B cell (primary cell): ENCODE data around the gene TSPAN14. TPM values are rescaled to one million over a fixed set of nuclear protein-coding genes. Genes with fewer than 3 reads are reported as not detected.

Source experiments
- ATAC-seq: fragments of 200-7000 bp; cut with Tn5 transposase; one replicate; pipeline ENCODE4 v1.10.0; 2021; ENCODE audit warnings: low read depth, mild to moderate bottlenecking, moderate number of reproducible peaks, moderate library complexity
- CTCF ChIA-PET: fragments of 350-600 bp; sonication (Branson Sonifier 250); formaldehyde crosslinking; loops from one replicate; lab custom pipeline; 2021; ENCODE audit warnings: antibody characterized with exemption, inconsistent platforms; lab: Charles Lee
- POLR2A ChIA-PET: fragments of 350-600 bp; sonication (Branson Sonifier 250); formaldehyde crosslinking; loops from one replicate; lab custom pipeline; 2021; ENCODE audit warnings: antibody characterized with exemption; lab: Charles Lee
- DNase-seq: peaks from one replicate; pipeline ENCODE4 v3.0.0; 2013
- H2AFZ ChIP-seq: 2 replicates; pipeline ENCODE4 v1.6.1; 2012; ENCODE audit warnings: mild to moderate bottlenecking, low read depth, low read length; ENCODE audit not compliant: insufficient read depth, poor library complexity, severe bottlenecking
- H3K27ac ChIP-seq, 2 donors: 1 replicate in 1 of 2; 2 replicates in 1 of 2; pipeline ENCODE4 v1.5.1; 2012 to 2013; ENCODE audit warnings: low read length in 2 of 2, mild to moderate bottlenecking in 2 of 2, moderate library complexity in 1 of 2
- H3K27me3 ChIP-seq, 4 experiments: fragments of 200-600 bp in 1 of 4; sonication (generic) in 1 of 4; replicated peaks in 1 of 4; 1 replicate in 2 of 4; 2 replicates in 2 of 4; pipeline versions ENCODE4 v1.6.1 to v1.7.0; 2013 to 2016; ENCODE audit warnings: low read length in 3 of 4, mild to moderate bottlenecking in 2 of 4, mixed read lengths in 1 of 4, moderate library complexity in 1 of 4; ENCODE audit not compliant: insufficient read depth in 4 of 4, control insufficient read depth in 3 of 4; ENCODE audit errors: control extremely low read depth in 1 of 4
- H3K36me3 ChIP-seq, 2 experiments: replicated peaks in 1 of 2; 1 replicate in 1 of 2; 2 replicates in 1 of 2; pipeline versions ENCODE4 v1.6.1 to v1.7.1; 2013; ENCODE audit warnings: low read length in 1 of 2; ENCODE audit not compliant: insufficient read depth in 2 of 2, control insufficient read depth in 1 of 2; ENCODE audit errors: control extremely low read depth in 1 of 2, extremely low read depth in 1 of 2
- H3K4me1 ChIP-seq, 2 donors: fragments of 200-600 bp in 1 of 2; sonication (generic) in 1 of 2; 1 replicate in 1 of 2; 2 replicates in 1 of 2; pipeline versions ENCODE4 v1.5.1 to v1.6.1; 2013 to 2017; ENCODE audit warnings: low read length in 2 of 2; ENCODE audit not compliant: control insufficient read depth in 2 of 2, insufficient read depth in 2 of 2
- H3K4me2 ChIP-seq: replicated peaks from 2 replicates; pipeline ENCODE3; 2012; ENCODE audit warnings: mild to moderate bottlenecking, low read depth, low read length; ENCODE audit not compliant: poor library complexity, severe bottlenecking
- H3K4me3 ChIP-seq, 5 experiments: fragments of 200-600 bp in 1 of 5; sonication (generic) in 1 of 5; 1 replicate in 3 of 5; 2 replicates in 2 of 5; pipeline versions ENCODE4 v1.5.1 to v1.7.0; 2011 to 2016; ENCODE audit warnings: low read length in 4 of 5, mild to moderate bottlenecking in 4 of 5, low read depth in 2 of 5, control low read depth in 1 of 5, moderate library complexity in 1 of 5; ENCODE audit not compliant: insufficient read depth in 1 of 5; ENCODE audit errors: control extremely low read depth in 1 of 5, extremely low read depth in 1 of 5
- H3K79me2 ChIP-seq: fragments of 200-600 bp; sonication (generic); one replicate; pipeline ENCODE4 v1.6.0; 2016; ENCODE audit warnings: low read length; ENCODE audit not compliant: control insufficient read depth, insufficient read depth
- H3K9ac ChIP-seq: fragments of 200-600 bp; sonication (generic); 2 replicates; pipeline ENCODE4 v1.6.1; 2017; ENCODE audit warnings: mild to moderate bottlenecking, low read length, moderate library complexity
- H3K9me3 ChIP-seq, 3 donors: one replicate each; pipeline versions ENCODE4 v1.6.1 to v1.7.1; 2013; ENCODE audit warnings: low read length in 2 of 3; ENCODE audit not compliant: control insufficient read depth in 2 of 3, insufficient read depth in 1 of 3; ENCODE audit errors: control extremely low read depth in 1 of 3
- H4K20me1 ChIP-seq: 2 replicates; pipeline ENCODE4 v1.6.0; 2012; ENCODE audit warnings: mild to moderate bottlenecking, low read length; ENCODE audit not compliant: insufficient read depth, control insufficient read depth, poor library complexity, severe bottlenecking
- H3K27ac Mint-ChIP-seq: one replicate; pipeline ENCODE4 v1.8.0; 2021; ENCODE audit warnings: mixed read lengths
- H3K27me3 Mint-ChIP-seq: one replicate; pipeline ENCODE4 v1.8.0; 2021; ENCODE audit warnings: mixed read lengths
- H3K4me1 Mint-ChIP-seq: one replicate; pipeline ENCODE4 v1.8.0; 2021; ENCODE audit warnings: mixed read lengths
- H3K4me3 Mint-ChIP-seq: one replicate; pipeline ENCODE4 v1.8.0; 2021; ENCODE audit warnings: mixed read lengths
- H3K9me3 Mint-ChIP-seq: one replicate; pipeline ENCODE4 v1.8.0; 2022; ENCODE audit warnings: mixed read lengths; ENCODE audit not compliant: insufficient read depth
- EZH2 ChIP-seq: IDR thresholded peaks from 2 replicates; pipeline ENCODE4 v1.6.1; 2012; ENCODE audit warnings: borderline replicate concordance, low read depth, mild to moderate bottlenecking, moderate library complexity, low read length; ENCODE audit not compliant: insufficient read depth, poor library complexity, severe bottlenecking
- WGBS: methylation state at CpG from one replicate; pipeline ENCODE4 v1.1.5; 2013; ENCODE audit warnings: missing lambda C conversion rate; ENCODE audit not compliant: insufficient coverage; 5-methylcytosine and 5-hydroxymethylcytosine counted together
- intact Hi-C: fragments of 100-400 bp; cut with micrococcal nuclease; formaldehyde crosslinking; loops from one replicate; pipeline ENCODE4 v1.10.0; 2022
- polyA plus RNA-seq: library from polyadenylated mRNA; depleted of rRNA; stranded (reverse); fragments of >200 nt; gene quantifications from 2 replicates; pipeline ENCODE4 v1.2.3, GENCODE V29; 2012
- total RNA-seq, 2 donors: library from RNA; stranded (reverse); fragments of 120-200 nt in 1 of 2; gene quantifications; 1 replicate in 1 of 2; 2 replicates in 1 of 2; pipeline versions ENCODE4 v1.2.3 to v1.2.4, GENCODE V29; 2013 to 2022
- TF ChIP-seq, protein P1 (sequence below): fragments of 200-600 bp; IDR thresholded peaks from one replicate; pipeline ENCODE4 v1.8.0; 2022; ENCODE audit warnings: antibody characterized with exemption, mild to moderate bottlenecking

The TSPAN14 gene
- total and polyA plus RNA-seq, 2 donors (not counting 1 experiment from before 2014, with no cell fraction given): 27.8 to 55.3 TPM

DNA sequence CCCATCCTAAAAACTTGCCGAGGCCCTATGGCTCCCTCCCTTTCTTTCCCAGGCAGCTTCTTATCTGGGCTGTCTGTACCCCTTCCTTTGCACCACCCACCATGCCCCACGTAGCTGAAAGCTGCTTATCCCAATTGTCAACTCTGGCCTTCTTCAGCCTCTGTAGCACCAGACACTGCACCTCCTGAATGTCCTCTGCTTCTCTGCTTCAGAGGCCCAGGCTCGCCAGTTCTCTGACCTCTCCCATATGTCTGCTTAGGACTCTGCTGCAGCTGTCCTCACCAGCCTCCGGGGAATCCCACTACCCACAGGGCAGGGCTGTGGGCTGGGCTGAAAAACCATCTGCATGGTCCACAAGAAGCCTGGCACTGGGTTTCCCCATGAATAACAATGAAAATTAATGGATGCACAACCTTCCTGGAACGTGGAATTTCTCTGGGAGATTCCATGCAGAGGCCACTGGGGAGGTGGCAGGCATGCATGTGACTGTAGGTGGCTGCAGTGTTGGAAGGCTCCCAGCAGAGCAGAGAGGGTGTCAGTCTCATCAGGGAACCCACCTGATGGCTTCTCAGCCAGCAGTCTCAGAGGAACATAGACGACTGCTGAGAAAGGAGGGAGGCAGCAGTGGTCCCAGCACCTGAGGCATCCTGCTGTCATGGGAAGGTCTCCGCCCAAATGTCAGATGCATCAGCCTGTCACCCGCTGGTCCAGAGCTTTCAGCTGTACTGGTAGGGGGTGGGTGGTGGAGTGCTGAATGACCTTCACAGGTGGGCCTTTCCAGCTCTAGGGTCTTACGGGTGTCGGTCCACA, 66.8 kb downstream of the TSPAN14 start:
- no peak overlapping the region for H3K9ac ChIP-seq
- TF ChIP-seq, protein P1, sequence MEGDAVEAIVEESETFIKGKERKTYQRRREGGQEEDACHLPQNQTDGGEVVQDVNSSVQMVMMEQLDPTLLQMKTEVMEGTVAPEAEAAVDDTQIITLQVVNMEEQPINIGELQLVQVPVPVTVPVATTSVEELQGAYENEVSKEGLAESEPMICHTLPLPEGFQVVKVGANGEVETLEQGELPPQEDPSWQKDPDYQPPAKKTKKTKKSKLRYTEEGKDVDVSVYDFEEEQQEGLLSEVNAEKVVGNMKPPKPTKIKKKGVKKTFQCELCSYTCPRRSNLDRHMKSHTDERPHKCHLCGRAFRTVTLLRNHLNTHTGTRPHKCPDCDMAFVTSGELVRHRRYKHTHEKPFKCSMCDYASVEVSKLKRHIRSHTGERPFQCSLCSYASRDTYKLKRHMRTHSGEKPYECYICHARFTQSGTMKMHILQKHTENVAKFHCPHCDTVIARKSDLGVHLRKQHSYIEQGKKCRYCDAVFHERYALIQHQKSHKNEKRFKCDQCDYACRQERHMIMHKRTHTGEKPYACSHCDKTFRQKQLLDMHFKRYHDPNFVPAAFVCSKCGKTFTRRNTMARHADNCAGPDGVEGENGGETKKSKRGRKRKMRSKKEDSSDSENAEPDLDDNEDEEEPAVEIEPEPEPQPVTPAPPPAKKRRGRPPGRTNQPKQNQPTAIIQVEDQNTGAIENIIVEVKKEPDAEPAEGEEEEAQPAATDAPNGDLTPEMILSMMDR: no peak
- no peak for TF ChIP-seq EZH2
- peaks cover 16 to 28% of the 10 kb centered on the region in 2 donors for H3K4me1 ChIP-seq
- H3K9me3 ChIP-seq: no peaks in the 10 kb centered on the region
- DNase-seq (no peak), ATAC-seq (no peak)
- no peak overlapping the region for H3K27ac ChIP-seq
- peaks cover 37% of the 10 kb centered on the region for H3K4me1 Mint-ChIP-seq
- no peak overlapping the region for H3K4me3 ChIP-seq
- 77% methylated on average over 10 of the region's 10 CpGs for WGBS
- no peaks in the 10 kb centered on the region for H3K27me3 Mint-ChIP-seq
- ChIA-PET POLR2A (no interaction called here), CTCF (interaction anchor here (0.7 to 2.0 kb wide), 2 partner anchors 15 to 23 kb away, joined by 3 to 8 read pairs; no protein-coding TSS in a partner anchor)
- no peaks in the 10 kb centered on the region for H3K9me3 Mint-ChIP-seq
- H3K79me2 ChIP-seq: no peaks in the 10 kb centered on the region
- no peak overlapping the region for H3K4me2 ChIP-seq
- H3K4me3 Mint-ChIP-seq: no peak overlapping the region
- H3K27ac Mint-ChIP-seq: no peak overlapping the region
- H3K27me3 ChIP-seq: no peaks in the 10 kb centered on the region
- no peaks in the 10 kb centered on the region for H4K20me1 ChIP-seq
- H2AFZ ChIP-seq: no peak overlapping the region
- H3K36me3 ChIP-seq: peaks cover 0 to 26% of the 10 kb centered on the region in 2 experiments
- intact Hi-C loops: no loop called here

DNA sequence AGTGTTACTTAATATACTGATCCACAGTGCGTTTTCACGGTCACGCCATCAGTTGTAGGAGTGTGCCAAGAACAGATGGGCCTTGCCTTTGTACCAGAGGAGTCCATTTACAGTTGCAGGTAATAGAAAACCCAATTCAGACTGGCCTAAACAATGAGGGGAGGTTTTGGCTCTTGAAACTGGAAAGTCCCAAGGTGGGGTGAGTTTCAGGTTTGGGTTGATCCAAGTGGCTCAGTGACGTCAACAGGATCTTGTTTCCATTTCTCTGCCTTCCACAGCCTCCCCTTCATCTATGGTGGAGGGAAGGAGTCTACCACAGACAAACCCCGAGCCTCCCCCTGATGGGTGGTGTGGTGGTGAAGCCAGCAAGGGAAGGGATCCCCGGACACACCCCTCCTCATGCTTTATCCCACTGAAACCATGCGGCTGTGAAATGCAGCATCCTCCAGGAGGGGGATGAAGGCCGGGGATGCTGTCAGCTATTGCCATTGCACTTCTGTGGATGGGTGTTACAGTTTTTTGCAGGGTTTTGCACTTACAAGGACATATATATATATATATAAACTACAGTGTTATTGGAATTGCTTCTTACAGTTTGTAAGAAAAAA, 68.8 kb downstream of the TSPAN14 start:
- Mint-ChIP-seq H3K9me3 (no peaks in the 10 kb centered on the region), H3K4me1 (peaks cover 28% of the 10 kb centered on the region), H3K27me3 (no peaks in the 10 kb centered on the region), H3K4me3 (no peak overlapping the region), H3K27ac (no peak overlapping the region)
- H3K36me3 ChIP-seq: peaks cover 0 to 10% of the 10 kb centered on the region in 2 experiments
- H3K27ac ChIP-seq: no peak overlapping the region
- no peaks in the 10 kb centered on the region for H3K9me3 ChIP-seq
- TF ChIP-seq, protein P1: no peak
- no peak for TF ChIP-seq EZH2
- ChIA-PET CTCF (no interaction called here), POLR2A (no interaction called here)
- no peaks in the 10 kb centered on the region for H3K27me3 ChIP-seq
- no CpG with 5 or more reads among the region's 8 CpGs for WGBS
- intact Hi-C loops: no loop called here
- no peak overlapping the region for H3K4me3 ChIP-seq
- no peak overlapping the region for H3K4me2 ChIP-seq
- no peak overlapping the region for H3K9ac ChIP-seq
- H4K20me1 ChIP-seq: no peaks in the 10 kb centered on the region
- H3K4me1 ChIP-seq: peaks cover 16 to 24% of the 10 kb centered on the region in 2 donors
- no peak overlapping the region for H2AFZ ChIP-seq
- ATAC-seq (no peak), DNase-seq (no peak)
- H3K79me2 ChIP-seq: no peaks in the 10 kb centered on the region
